C4-2B (cell line): Measurements from ENCODE around the gene SNPH.

Source experiments
- CTCF ChIP-seq: fragments of 450-650 bp; conservative IDR thresholded peaks from 2 replicates; pipeline ENCODE4 v1.5.1; 2017; ENCODE audit warnings: mild to moderate bottlenecking
- ZFX ChIP-seq: fragments of 450-650 bp; IDR thresholded peaks from 2 replicates; pipeline ENCODE4 v1.6.1; 2017

- TF ChIP-seq CTCF (no peak), ZFX (no peak)
These were observed 42.6 kb downstream of the SNPH start for GRCh38 chr20:1308702-1309095.
